Astrocyte of the cerebellum (primary cell): ENCODE results near the gene SYNE4.

ENCODE experiments used
- DNase-seq: peaks from one replicate; pipeline ENCODE4 v3.0.0-alpha.2; 2011; ENCODE audit warnings: low read depth
- H3K4me3 ChIP-seq: 2 replicates; pipeline ENCODE4 v1.5.1; 2011; ENCODE audit warnings: mild to moderate bottlenecking, low read depth, low read length, moderate library complexity
- in situ Hi-C: cut with HindIII; loops from 2 replicates; pipeline ENCODE4 v1.10.0; 2017; ENCODE audit warnings: low sequenced_read_pairs
- TF ChIP-seq, protein P1 (sequence below): IDR thresholded peaks from 2 replicates; pipeline ENCODE4 v1.5.1; 2012; ENCODE audit warnings: low read length, low read depth, moderate library complexity, mild to moderate bottlenecking; ENCODE audit errors: missing control alignments

The SYNE4 gene

DNA sequence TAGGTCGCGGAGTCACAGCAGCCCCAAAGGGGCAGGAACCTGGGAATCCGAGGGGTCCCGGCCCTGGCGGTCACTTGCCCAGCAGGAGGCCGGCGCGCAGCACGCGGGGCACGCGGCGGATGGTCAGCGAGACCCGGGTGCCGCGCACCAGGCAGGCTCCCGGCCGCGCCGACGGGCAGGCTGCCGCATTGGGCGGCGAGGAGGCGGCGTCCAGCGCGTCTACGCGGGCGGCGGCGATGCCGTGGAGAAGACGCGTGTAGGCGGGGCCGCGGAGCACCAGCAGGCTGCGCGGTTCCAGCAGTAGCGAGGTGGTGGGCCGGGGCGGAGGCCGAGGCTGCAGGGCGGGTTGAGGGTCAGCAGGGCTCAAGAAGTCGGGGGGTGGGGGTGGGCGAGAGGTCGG lies 607 bp upstream of the SYNE4 start:
- DNase-seq, result no peak
- TF ChIP-seq, protein P1, sequence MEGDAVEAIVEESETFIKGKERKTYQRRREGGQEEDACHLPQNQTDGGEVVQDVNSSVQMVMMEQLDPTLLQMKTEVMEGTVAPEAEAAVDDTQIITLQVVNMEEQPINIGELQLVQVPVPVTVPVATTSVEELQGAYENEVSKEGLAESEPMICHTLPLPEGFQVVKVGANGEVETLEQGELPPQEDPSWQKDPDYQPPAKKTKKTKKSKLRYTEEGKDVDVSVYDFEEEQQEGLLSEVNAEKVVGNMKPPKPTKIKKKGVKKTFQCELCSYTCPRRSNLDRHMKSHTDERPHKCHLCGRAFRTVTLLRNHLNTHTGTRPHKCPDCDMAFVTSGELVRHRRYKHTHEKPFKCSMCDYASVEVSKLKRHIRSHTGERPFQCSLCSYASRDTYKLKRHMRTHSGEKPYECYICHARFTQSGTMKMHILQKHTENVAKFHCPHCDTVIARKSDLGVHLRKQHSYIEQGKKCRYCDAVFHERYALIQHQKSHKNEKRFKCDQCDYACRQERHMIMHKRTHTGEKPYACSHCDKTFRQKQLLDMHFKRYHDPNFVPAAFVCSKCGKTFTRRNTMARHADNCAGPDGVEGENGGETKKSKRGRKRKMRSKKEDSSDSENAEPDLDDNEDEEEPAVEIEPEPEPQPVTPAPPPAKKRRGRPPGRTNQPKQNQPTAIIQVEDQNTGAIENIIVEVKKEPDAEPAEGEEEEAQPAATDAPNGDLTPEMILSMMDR, result no peak
- in situ Hi-C loops, result loop anchor here (5.0 kb wide), 1 partner anchor 172 kb away; no protein-coding TSS in a partner anchor
- peak overlapping the region; percentile 33 for H3K4me3 ChIP-seq

DNA sequence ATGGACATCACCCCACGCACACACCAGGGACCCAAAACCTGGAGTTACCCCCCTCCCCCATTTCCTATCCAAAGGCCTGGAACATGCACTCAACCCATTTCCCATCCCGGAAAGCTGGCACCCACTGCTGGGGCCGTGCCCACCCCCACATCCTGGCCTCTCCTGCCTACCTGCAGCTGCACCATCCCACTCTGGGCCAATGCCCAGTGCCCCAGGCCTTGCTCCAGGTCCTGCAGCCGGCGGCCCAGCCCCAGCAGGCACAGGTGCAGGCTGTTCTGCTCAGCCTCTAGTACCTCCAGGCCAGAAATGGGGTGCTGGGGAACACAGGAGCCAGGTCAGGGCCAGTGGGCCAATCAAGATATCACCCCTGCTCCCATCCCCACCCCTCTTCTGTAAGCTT lies 1.7 kb downstream of the SYNE4 start:
- no peak for DNase-seq
- H3K4me3 ChIP-seq, result no peak overlapping the region
- in situ Hi-C loops, result loop anchor here (5.0 kb wide), 1 partner anchor 170 kb away; no protein-coding TSS in a partner anchor
- TF ChIP-seq, protein P1, result no peak

DNA sequence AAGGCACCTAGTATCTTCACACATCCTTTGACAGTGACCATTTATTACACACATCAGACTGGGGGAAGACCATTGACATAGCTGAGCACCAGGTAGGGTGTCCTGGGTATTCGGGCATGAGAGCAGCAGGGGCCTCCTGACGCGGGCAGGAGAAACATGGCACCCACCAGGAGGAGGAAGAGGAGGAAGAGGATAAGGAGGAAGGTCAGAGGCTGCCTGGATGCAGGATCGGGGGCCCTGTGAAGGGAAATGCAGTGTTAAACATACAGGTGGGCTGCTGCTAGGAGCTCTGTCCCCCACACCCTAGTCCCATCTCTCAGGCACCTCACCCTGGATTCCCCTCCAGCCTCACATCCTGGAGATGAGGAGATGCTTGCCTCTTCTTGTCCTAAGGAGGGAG lies 5.3 kb downstream of the SYNE4 start:
- in situ Hi-C loops, result no loop called here
- TF ChIP-seq, protein P1, result no peak

DNA sequence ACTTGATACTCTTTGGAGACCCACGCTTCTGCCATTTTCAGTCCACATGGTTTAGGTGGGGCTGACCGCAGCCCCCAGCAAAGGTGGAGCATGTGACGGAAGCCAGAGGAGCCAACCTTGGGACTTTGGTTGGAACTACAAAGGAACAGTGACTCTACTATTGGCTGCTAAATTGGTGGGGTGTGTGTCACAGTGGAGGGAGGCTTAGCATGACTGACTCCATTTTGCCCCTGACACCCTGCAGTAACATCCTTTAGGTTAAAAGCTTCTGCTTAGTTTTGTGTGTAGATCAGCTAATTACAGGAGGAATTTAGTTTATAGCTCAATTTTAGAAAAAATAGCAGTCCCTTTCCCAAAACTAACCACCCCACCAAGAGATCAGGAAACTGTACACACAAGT lies 7.0 kb downstream of the SYNE4 start:
- DNase-seq, result no peak
- TF ChIP-seq, protein P1, result no peak
- in situ Hi-C loops, result no loop called here
- no peak overlapping the region for H3K4me3 ChIP-seq

More for the DNA sequence above, 5.3 kb downstream of the SYNE4 start:
- DNase-seq, result no peak
- H3K4me3 ChIP-seq, result no peak overlapping the region

DNA sequence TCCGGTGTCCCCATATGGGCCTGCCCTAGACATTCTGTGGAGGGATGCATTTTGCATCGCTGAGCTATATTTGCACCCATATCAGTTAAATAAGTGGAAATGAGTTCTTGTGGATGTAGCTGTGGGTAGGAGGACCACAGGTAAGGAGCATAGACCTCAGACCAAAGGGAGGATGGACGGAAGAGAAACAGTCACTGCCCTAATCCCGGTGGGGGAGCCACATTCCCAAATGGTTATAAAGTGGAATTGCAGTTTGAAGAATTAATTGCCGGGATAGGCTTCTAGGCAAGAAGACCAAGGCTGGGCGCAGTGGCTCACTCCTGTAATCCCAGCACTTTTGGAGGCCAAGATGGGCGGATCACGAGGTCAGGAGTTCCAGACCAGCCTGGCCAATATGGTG lies 11.8 kb downstream of the SYNE4 start:
- H3K4me3 ChIP-seq, result no peak overlapping the region
- in situ Hi-C loops, result no loop called here
- TF ChIP-seq, protein P1, result no peak
- no peak for DNase-seq

DNA sequence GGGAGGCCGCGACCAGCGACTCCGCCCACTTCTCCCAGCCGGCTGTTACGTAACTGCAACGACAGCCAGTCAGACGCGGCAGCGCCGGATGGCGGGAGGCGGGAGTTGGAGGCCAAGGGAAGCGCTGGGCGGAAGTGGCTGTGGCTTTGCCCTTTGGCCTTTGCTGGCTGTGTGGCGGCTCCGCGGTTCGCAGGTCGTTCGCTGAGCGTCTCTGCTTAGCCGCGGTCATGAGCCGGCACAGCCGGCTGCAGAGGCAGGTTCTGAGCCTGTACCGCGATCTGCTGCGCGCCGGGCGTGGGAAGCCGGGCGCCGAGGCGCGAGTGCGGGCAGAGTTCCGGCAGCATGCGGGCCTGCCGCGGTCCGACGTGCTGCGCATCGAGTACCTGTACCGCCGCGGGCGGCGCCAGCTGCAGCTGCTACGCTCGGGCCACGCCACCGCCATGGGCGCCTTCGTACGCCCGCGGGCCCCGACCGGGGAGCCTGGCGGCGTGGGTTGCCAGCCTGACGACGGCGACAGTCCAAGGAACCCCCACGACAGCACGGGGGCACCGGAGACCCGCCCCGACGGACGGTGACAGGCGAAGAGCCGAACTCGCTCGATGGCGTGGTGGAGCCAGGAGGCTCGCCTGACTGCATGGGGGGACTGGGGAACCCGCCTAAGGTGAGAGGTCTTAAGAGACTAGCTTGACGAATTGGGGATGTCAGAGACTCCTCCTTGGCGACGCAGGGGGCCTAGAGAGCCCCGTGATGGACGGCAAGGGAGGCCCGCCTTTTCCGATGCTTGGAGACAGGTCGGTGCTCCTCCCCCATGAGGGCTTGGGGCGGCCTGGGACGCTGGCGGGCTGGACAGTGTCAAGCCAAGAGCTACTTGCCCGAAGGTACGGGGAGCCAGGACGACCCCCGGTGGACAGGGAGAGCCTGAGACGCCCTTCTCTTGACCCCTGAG lies 13.3 kb downstream of the SYNE4 start, which contains the start of gene SDHAF1:
TSS of gene SDHAF1 (plus strand) at position 141 of the 946 bp plus-strand sequence. CDS start at position 228, 87 bp downstream.
- TF ChIP-seq, protein P1, result no peak
- peak within 1 kb of the TSS; percentile 68 for H3K4me3 ChIP-seq
- in situ Hi-C loops, result no loop called here
- DNase-seq, result peak; percentile 78
